ENCODE measurements around the gene KLK5.
"Not testable (repeated sequence)": the region's sequence is repeated elsewhere in the genome, so short reads cannot be mapped to it uniquely, and the experiment has no call there.

The KLK5 gene

GRCh38 chr19:50921426-50922316 lies 31.2 kb downstream of the KLK5 start:
- peak; percentile 42 to 82 for DNase-seq

- DNase-seq: no peak
These were observed 36.8 kb downstream of the KLK5 start for GRCh38 chr19:50916069-50916468.

- peak; percentile 27 to 55 for DNase-seq
These were observed 39.8 kb downstream of the KLK5 start for GRCh38 chr19:50912727-50913716.

GRCh38 chr19:50912102-50912599 lies 40.7 kb downstream of the KLK5 start:
- DNase-seq: no peak

- no peak for DNase-seq
These were observed 41.4 kb downstream of the KLK5 start, which contains the start of gene KLK4 for GRCh38 chr19:50911206-50912101. KLK4 (minus strand) TSS chr19:50911395; CDS start chr19:50910738, 657 bp downstream.

GRCh38 chr19:50910722-50911121 lies 42.1 kb downstream of the KLK5 start:
- no peak for DNase-seq

GRCh38 chr19:50909240-50910070 lies 43.4 kb downstream of the KLK5 start:
- peak; percentile 24 to 26 for DNase-seq

GRCh38 chr19:50908336-50908735 lies 44.5 kb downstream of the KLK5 start:
- no peak for DNase-seq

GRCh38 chr19:50906217-50906616 lies 46.6 kb downstream of the KLK5 start:
- DNase-seq: peak; percentile 23 to 47

- no peak for DNase-seq
These were observed 50.2 kb downstream of the KLK5 start for GRCh38 chr19:50902640-50903039.

GRCh38 chr19:50899569-50899968 lies 53.3 kb downstream of the KLK5 start:
- no peak for DNase-seq

- no peak for DNase-seq
These were observed 54.8 kb downstream of the KLK5 start for GRCh38 chr19:50898018-50898417.

GRCh38 chr19:50897612-50898011 lies 55.2 kb downstream of the KLK5 start:
- no peak for DNase-seq

- DNase-seq: no peak
These were observed 55.6 kb downstream of the KLK5 start for GRCh38 chr19:50897191-50897607.

GRCh38 chr19:50896591-50897190 lies 56.1 kb downstream of the KLK5 start:
- peak; percentile 31 to 81 for DNase-seq

- DNase-seq: not testable (repeated sequence)
These were observed 56.7 kb downstream of the KLK5 start for GRCh38 chr19:50896089-50896590.

GRCh38 chr19:50894478-50895356 lies 58.1 kb downstream of the KLK5 start:
- DNase-seq: no peak

All from inflammatory macrophage treated with lipopolysaccharide for 1 hour (primary cell).